HAP-1 (cell line): ENCODE measurements around the gene LRRC17.
"Not testable (repeated sequence)": the region's sequence is repeated elsewhere in the genome, so short reads cannot be mapped to it uniquely, and the experiment has no call there.

Experiments
- DNase-seq, 2 experiments: peaks; one replicate each; pipeline ENCODE4 v3.0.0-alpha.2; 2016 to 2020; ENCODE audit warnings: low spot score in 2 of 2
- H3K27me3 ChIP-seq: fragments of 250-450 bp; sonication (Bioruptor Pico); 2 replicates; pipeline ENCODE4 v1.5.1; 2020; ENCODE audit warnings: low read depth, mild to moderate bottlenecking, moderate library complexity
- H3K36me3 ChIP-seq: fragments of 250-450 bp; sonication (Bioruptor Pico); replicated peaks from 2 replicates; pipeline ENCODE4 v1.5.1; 2020; ENCODE audit warnings: mild to moderate bottlenecking
- H3K4me1 ChIP-seq: fragments of 250-450 bp; sonication (Bioruptor Pico); 2 replicates; pipeline ENCODE4 v1.5.1; 2020; ENCODE audit warnings: mild to moderate bottlenecking
- H3K4me3 ChIP-seq: fragments of 250-450 bp; sonication (Bioruptor Pico); 2 replicates; pipeline ENCODE4 v1.5.1; 2020; ENCODE audit warnings: mild to moderate bottlenecking, moderate library complexity
- H3K9me3 ChIP-seq: fragments of 250-450 bp; sonication (Bioruptor Pico); 2 replicates; pipeline ENCODE4 v1.5.1; 2020; ENCODE audit warnings: mild to moderate bottlenecking, moderate library complexity
- in situ Hi-C: fragments of 300-500 bp; cut with MboI; formaldehyde crosslinking; loops from 3 replicates; pipeline ENCODE4 v1.14.3; 2020; ENCODE audit warnings: low sequenced_read_pairs, inconsistent platforms, mixed read lengths

Gene LRRC17

GRCh38 chr7:102942181-102942866, 29.5 kb downstream of the LRRC17 start:
- Histone ChIP-seq H3K36me3 (no peaks in the 10 kb centered on the region), H3K4me1 (peaks cover 27% of the 10 kb centered on the region), H3K9me3 (no peaks in the 10 kb centered on the region), H3K27me3 (no peaks in the 10 kb centered on the region), H3K4me3 (no peak overlapping the region)
- in situ Hi-C loops = no loop called here
- peak in 1 of 2 experiments; percentile 58 for DNase-seq

GRCh38 chr7:102942868-102943267, 30.1 kb downstream of the LRRC17 start:
- in situ Hi-C loops = no loop called here
- DNase-seq = no peak
- H3K4me1 ChIP-seq = peaks cover 27% of the 10 kb centered on the region

GRCh38 chr7:102943423-102944169, 30.8 kb downstream of the LRRC17 start:
- H3K36me3 ChIP-seq = no peaks in the 10 kb centered on the region
- H3K27me3 ChIP-seq = no peaks in the 10 kb centered on the region
- DNase-seq = no peak
- in situ Hi-C loops = no loop called here
- H3K9me3 ChIP-seq = no peaks in the 10 kb centered on the region
- peaks cover 27% of the 10 kb centered on the region for H3K4me1 ChIP-seq
- no peak overlapping the region for H3K4me3 ChIP-seq

More at GRCh38 chr7:102942868-102943267, 30.1 kb downstream of the LRRC17 start:
- Histone ChIP-seq H3K9me3 (no peaks in the 10 kb centered on the region), H3K36me3 (no peaks in the 10 kb centered on the region), H3K4me3 (no peak overlapping the region), H3K27me3 (no peaks in the 10 kb centered on the region)

GRCh38 chr7:102944241-102944640, 31.4 kb downstream of the LRRC17 start:
- H3K4me1 ChIP-seq = peaks cover 27% of the 10 kb centered on the region
- no peak overlapping the region for H3K4me3 ChIP-seq
- H3K27me3 ChIP-seq = no peaks in the 10 kb centered on the region
- no peaks in the 10 kb centered on the region for H3K9me3 ChIP-seq
- DNase-seq = no peak
- in situ Hi-C loops = no loop called here
- no peaks in the 10 kb centered on the region for H3K36me3 ChIP-seq

DNA sequence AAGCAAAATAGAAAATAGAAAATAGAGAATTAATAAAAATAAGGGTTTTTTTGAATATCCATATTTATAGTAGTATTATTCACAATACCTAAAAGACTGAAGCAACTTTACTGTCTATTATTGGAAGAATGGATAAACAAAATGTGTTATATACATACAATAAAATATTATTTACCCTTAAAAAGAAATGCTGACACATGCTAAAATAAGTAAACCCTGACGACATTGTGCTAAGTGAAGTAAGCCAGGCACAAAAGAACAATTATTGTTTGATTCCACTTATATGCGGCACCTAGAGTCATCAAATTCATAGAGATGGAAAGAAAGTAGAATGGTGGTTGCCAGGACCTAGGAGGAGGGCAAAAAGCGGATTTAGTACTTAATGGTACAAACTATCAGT, 39.0 kb downstream of the LRRC17 start:
- Histone ChIP-seq H3K9me3 (no peaks in the 10 kb centered on the region), H3K36me3 (no peaks in the 10 kb centered on the region), H3K4me1 (no peaks in the 10 kb centered on the region), H3K4me3 (no peak overlapping the region), H3K27me3 (no peaks in the 10 kb centered on the region)
- DNase-seq = no peak
- in situ Hi-C loops = no loop called here

DNA sequence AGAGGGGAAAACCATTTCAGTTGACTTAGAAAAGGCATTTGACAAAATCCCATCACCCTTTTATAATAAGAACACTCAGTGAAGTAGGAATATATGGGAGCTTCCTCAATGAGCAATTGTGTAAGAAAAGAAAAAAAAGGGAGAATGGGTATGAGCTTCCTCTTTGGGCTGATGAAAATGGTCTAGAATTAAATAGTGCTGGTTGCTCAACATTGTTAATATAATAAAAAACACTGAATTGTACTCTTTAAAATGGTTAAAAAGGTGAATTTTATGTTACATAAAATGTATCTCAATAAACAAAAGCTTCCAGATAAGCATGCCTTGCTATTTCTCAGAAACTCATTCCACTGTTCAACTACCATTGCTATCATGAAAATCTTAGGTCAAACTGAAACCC, 40.6 kb downstream of the LRRC17 start:
- Histone ChIP-seq H3K9me3 (no peaks in the 10 kb centered on the region), H3K36me3 (no peaks in the 10 kb centered on the region), H3K4me1 (no peaks in the 10 kb centered on the region), H3K4me3 (no peak overlapping the region), H3K27me3 (no peaks in the 10 kb centered on the region)
- no peak for DNase-seq
- in situ Hi-C loops = no loop called here

DNA sequence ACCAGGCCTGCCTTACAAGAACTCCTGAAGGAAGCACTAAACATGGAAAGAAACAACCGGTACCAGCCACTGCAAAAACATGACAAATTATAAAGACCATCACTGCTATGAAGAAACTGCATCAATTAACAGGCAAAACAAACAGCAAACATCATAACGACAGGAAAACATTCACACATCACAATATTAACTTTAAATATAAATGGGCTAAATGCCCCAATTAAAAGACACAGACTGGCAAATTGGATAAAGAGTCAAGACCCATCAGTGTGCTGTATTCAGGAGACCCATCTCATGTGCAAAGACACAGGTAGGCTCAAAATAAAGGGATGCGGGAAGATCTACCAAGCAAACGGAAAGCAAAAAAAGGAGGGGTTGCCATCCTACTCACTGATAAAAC, 41.6 kb downstream of the LRRC17 start:
- H3K27me3 ChIP-seq, H3K36me3 ChIP-seq, in situ Hi-C loops, H3K4me1 ChIP-seq, H3K4me3 ChIP-seq, H3K9me3 ChIP-seq, DNase-seq: not testable (repeated sequence)

DNA sequence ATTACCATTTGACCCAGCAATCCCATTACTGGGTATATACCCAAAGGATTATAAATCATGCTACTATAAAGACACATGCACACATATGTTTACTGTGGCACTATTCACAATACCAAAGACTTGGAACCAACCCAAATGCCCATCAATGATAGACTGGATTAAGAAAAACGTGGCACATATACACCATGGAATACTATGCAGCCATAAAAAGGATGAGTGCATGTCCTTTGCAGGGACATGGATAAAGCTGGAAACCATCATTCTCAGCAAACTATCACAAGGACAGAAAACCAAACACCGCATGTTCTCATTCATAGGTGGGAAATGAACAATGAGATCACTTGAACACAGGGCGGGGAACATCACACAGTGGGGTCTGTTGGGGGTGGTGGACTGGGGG, 45.2 kb downstream of the LRRC17 start:
- H3K4me1 ChIP-seq, H3K36me3 ChIP-seq, DNase-seq, in situ Hi-C loops, H3K27me3 ChIP-seq, H3K9me3 ChIP-seq, H3K4me3 ChIP-seq: not testable (repeated sequence)

GRCh38 chr7:102961993-102962392, 49.2 kb downstream of the LRRC17 start:
- H3K4me1 ChIP-seq, H3K36me3 ChIP-seq, H3K4me3 ChIP-seq, DNase-seq, H3K27me3 ChIP-seq, in situ Hi-C loops, H3K9me3 ChIP-seq: not testable (repeated sequence)

DNA sequence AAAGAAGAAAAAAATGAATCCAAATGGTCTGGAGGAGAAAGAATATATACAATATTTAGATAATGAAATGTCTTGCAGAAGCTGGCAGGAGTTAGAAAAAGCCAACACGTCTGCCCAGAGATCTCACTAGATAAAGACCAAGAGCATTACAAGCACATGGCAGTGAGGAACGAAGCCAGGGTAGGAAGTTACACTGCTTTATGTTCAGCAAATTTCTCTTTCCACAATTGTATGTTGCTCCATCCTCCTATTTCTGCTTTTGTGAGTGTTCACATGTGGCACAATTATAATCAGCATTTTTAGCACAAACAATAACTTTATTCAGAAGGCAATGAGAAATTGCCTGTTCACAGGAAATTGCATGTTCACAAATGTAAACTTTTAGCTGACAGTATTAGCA, 53.7 kb downstream of the LRRC17 start:
- no peak for DNase-seq
- in situ Hi-C loops = no loop called here
- no peaks in the 10 kb centered on the region for H3K27me3 ChIP-seq

DNA sequence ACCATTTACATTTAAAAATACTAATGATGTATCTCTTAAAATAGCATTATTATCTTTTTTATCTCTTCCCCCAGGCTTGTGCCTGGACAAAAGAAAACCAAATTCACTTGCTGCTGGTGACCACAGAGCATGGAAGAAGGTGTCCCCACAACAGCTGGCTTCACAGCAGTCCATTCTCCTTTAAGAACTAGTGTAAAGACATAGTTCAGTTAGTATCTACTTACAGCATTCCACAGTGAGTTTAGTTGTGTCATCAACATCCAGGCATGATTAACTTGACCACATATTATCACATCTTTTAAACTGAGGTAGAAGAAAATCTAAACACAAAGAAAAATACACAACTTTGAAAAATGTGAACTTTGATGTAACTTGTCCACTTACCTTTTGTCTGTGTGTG, 55.0 kb downstream of the LRRC17 start:
- no peaks in the 10 kb centered on the region for H3K36me3 ChIP-seq
- DNase-seq = no peak
- H3K4me3 ChIP-seq = no peak overlapping the region
- H3K4me1 ChIP-seq = no peaks in the 10 kb centered on the region
- no peaks in the 10 kb centered on the region for H3K9me3 ChIP-seq
- in situ Hi-C loops = no loop called here
- H3K27me3 ChIP-seq = no peaks in the 10 kb centered on the region

More for the DNA sequence above, 53.7 kb downstream of the LRRC17 start:
- Histone ChIP-seq H3K4me1 (no peaks in the 10 kb centered on the region), H3K36me3 (no peaks in the 10 kb centered on the region), H3K9me3 (no peaks in the 10 kb centered on the region), H3K4me3 (no peak overlapping the region)

- in situ Hi-C loops = no loop called here
- no peak for DNase-seq
- Histone ChIP-seq H3K36me3 (no peaks in the 10 kb centered on the region), H3K4me1 (no peaks in the 10 kb centered on the region), H3K4me3 (no peak overlapping the region), H3K9me3 (no peaks in the 10 kb centered on the region), H3K27me3 (no peaks in the 10 kb centered on the region)
Measured at GRCh38 chr7:102973096-102973802, 60.4 kb downstream of the LRRC17 start.

GRCh38 chr7:102974366-102975236, 61.8 kb downstream of the LRRC17 start:
- Histone ChIP-seq H3K9me3 (no peaks in the 10 kb centered on the region), H3K4me1 (no peaks in the 10 kb centered on the region), H3K27me3 (no peaks in the 10 kb centered on the region), H3K36me3 (no peaks in the 10 kb centered on the region), H3K4me3 (no peak overlapping the region)
- in situ Hi-C loops = no loop called here
- peak; percentile 5 to 38 for DNase-seq
